Endothelial cell of umbilical vein (primary cell): ENCODE measurements around the gene FGFR4. TPM values are rescaled to one million over a fixed set of nuclear protein-coding genes. Genes with fewer than 3 reads are reported as not detected.
A peak's percentile ranks its signal among the peaks of the same experiment; 100 is the strongest.

Experiments used
- BruUV-seq: library from RNA; stranded (reverse); fragments of 400-500 nt; replicated peaks from 2 replicates; lab custom pipeline; 2021; lab: Mats Ljungman, UMichigan
- CTCF ChIA-PET: fragments of 300-600, 350-600 bp; sonication (Branson Sonifier 250); formaldehyde crosslinking; loops from one replicate; lab custom pipeline; 2021; ENCODE audit warnings: antibody characterized with exemption, inconsistent platforms; lab: Charles Lee
- POLR2A ChIA-PET: fragments of 300-600, 350-600 bp; sonication (Branson Sonifier 250); formaldehyde crosslinking; loops from one replicate; lab custom pipeline; 2021; ENCODE audit warnings: antibody characterized with exemption, inconsistent platforms; lab: Charles Lee
- DNase-seq: peaks from one replicate; pipeline ENCODE4 v3.0.0-alpha.2; 2011; ENCODE audit warnings: low read depth, low spot score
- FAIRE-seq: peaks from 2 replicates; lab custom pipeline; 2011; peaks lifted over from hg19 to GRCh38; lab: Jason Lieb, UNC
- H2AFZ ChIP-seq: 2 replicates; pipeline ENCODE4 v1.6.0; 2012; ENCODE audit warnings: low read depth, low read length, control low read depth, inconsistent platforms
- H3K27ac ChIP-seq: 2 replicates; pipeline ENCODE4 v1.5.1; 2011; ENCODE audit warnings: low read depth, mild to moderate bottlenecking, control low read depth, low read length, moderate library complexity; ENCODE audit not compliant: insufficient read depth
- H3K27me3 ChIP-seq, 2 experiments: 2 replicates each; pipeline versions ENCODE4 v1.6.0 to v1.6.1; 2011; ENCODE audit warnings: low read length in 2 of 2, mixed read lengths in 1 of 2; ENCODE audit not compliant: control insufficient read depth in 2 of 2, insufficient read depth in 2 of 2
- H3K36me3 ChIP-seq, 2 experiments: 2 replicates in 1 of 2; 3 replicates in 1 of 2; pipeline ENCODE4 v1.5.1; 2011; ENCODE audit warnings: low read length in 2 of 2, mild to moderate bottlenecking in 1 of 2, moderate library complexity in 1 of 2; ENCODE audit not compliant: control insufficient read depth in 2 of 2, insufficient read depth in 2 of 2; ENCODE audit errors: extremely low read depth in 1 of 2
- H3K4me1 ChIP-seq: 3 replicates; pipeline ENCODE4 v1.5.1; 2011; ENCODE audit warnings: mild to moderate bottlenecking, low read length; ENCODE audit not compliant: control insufficient read depth, insufficient read depth; ENCODE audit errors: extremely low read depth
- H3K4me2 ChIP-seq: 2 replicates; pipeline ENCODE4 v1.6.1; 2011; ENCODE audit warnings: low read length, control low read depth, mixed read lengths; ENCODE audit not compliant: insufficient read depth
- H3K4me3 ChIP-seq, 3 experiments: fragments of 200-600 bp in 1 of 3; sonication (generic), shearing (Covaris generic) in 1 of 3; replicated peaks in 1 of 3; 2 replicates each; pipeline ENCODE4 v1.5.1; 2011 to 2016; ENCODE audit warnings: control low read depth in 3 of 3, low read length in 3 of 3, mild to moderate bottlenecking in 2 of 3, inconsistent platforms in 1 of 3, low read depth in 1 of 3, moderate library complexity in 1 of 3; ENCODE audit not compliant: insufficient read depth in 1 of 3
- H3K79me2 ChIP-seq: 2 replicates; pipeline ENCODE4 v1.6.0; 2012; ENCODE audit warnings: low read length, inconsistent platforms; ENCODE audit not compliant: control insufficient read depth, insufficient read depth
- H3K9ac ChIP-seq: replicated peaks from 2 replicates; pipeline ENCODE3; 2011; ENCODE audit warnings: low read length, control low read depth; ENCODE audit not compliant: insufficient read depth; ENCODE audit errors: extremely low read depth
- H3K9me1 ChIP-seq: replicated peaks from 3 replicates; pipeline ENCODE4 v1.6.0; 2011; ENCODE audit warnings: mild to moderate bottlenecking, low read length; ENCODE audit not compliant: control insufficient read depth, insufficient read depth; ENCODE audit errors: extremely low read depth
- H3K9me3 ChIP-seq: replicated peaks from 2 replicates; pipeline ENCODE4 v1.5.1; 2012; ENCODE audit warnings: low read length, inconsistent platforms; ENCODE audit not compliant: control insufficient read depth, insufficient read depth
- H4K20me1 ChIP-seq: replicated peaks from 2 replicates; pipeline ENCODE3; 2011; ENCODE audit warnings: mild to moderate bottlenecking, low read length; ENCODE audit not compliant: control insufficient read depth, insufficient read depth; ENCODE audit errors: extremely low read depth
- EZH2 ChIP-seq: IDR thresholded peaks from 2 replicates; pipeline ENCODE4 v1.6.1; 2012; ENCODE audit warnings: borderline replicate concordance, low read depth, mild to moderate bottlenecking, moderate library complexity, low read length, inconsistent platforms; ENCODE audit not compliant: severe bottlenecking
- FOS ChIP-seq: IDR thresholded peaks from 2 replicates; pipeline ENCODE4 v1.6.1; 2011; ENCODE audit warnings: mild to moderate bottlenecking, low read length, moderate library complexity, borderline replicate concordance; ENCODE audit not compliant: insufficient read depth
- GATA2 ChIP-seq: IDR thresholded peaks from 2 replicates; pipeline ENCODE4 v1.7.0; 2011; ENCODE audit warnings: low read depth, mild to moderate bottlenecking, moderate library complexity, mixed read lengths, low read length; ENCODE audit not compliant: insufficient read length, insufficient read depth
- JUN ChIP-seq: IDR thresholded peaks from 2 replicates; pipeline ENCODE4 v1.6.1; 2011; ENCODE audit warnings: borderline replicate concordance, low read depth; ENCODE audit not compliant: insufficient read length, insufficient read depth
- MYC ChIP-seq: IDR thresholded peaks from one replicate; pipeline ENCODE4 v1.6.1; 2011; ENCODE audit warnings: mild to moderate bottlenecking, low read depth, low read length
- POLR2A ChIP-seq: IDR thresholded peaks from 2 replicates; pipeline ENCODE4 v1.6.1; 2012; ENCODE audit warnings: low read depth, mild to moderate bottlenecking, control low read depth, low read length
- dilution Hi-C: fragments of 300-500 bp; cut with MboI; formaldehyde crosslinking; loops from one replicate; pipeline ENCODE4 v1.15.0; 2019; ENCODE audit warnings: low sequenced_read_pairs; ENCODE audit not compliant: extremely low pct_ligation_motif_present
- intact Hi-C: fragments of 100-400 bp; cut with micrococcal nuclease; formaldehyde crosslinking; loops from one replicate; pipeline ENCODE4 v1.10.0; 2022
- polyA plus RNA-seq, 4 experiments: library from polyadenylated mRNA; depleted of rRNA in 3 of 4; stranded (reverse) in 3 of 4; unstranded in 1 of 4; fragments of >200 nt; gene quantifications; 2 replicates each; pipeline versions ENCODE4 v1.2.1 to v1.2.3, GENCODE V29; 2011 to 2012; ENCODE audit warnings: missing spikeins in 1 of 4
- total RNA-seq: library from RNA; stranded (reverse); gene quantifications from 2 replicates; pipeline ENCODE4 v1.2.3, GENCODE V29; 2021
- TF ChIP-seq, protein P1 (sequence below): IDR thresholded peaks from 2 replicates; pipeline ENCODE4 v1.6.1; 2011; ENCODE audit not compliant: insufficient read depth, insufficient read length
- TF ChIP-seq, protein P2 (sequence below), 2 donors: IDR thresholded peaks; 1 replicate in 1 of 2; 2 replicates in 1 of 2; pipeline ENCODE4 v1.5.1; 2011; ENCODE audit warnings: low read length in 2 of 2, mild to moderate bottlenecking in 2 of 2, moderate library complexity in 2 of 2, control low read depth in 1 of 2, inconsistent platforms in 1 of 2, low read depth in 1 of 2; ENCODE audit not compliant: insufficient read depth in 1 of 2; ENCODE audit errors: extremely low read depth in 1 of 2

The FGFR4 gene
- total and polyA plus RNA-seq, 2 donors (not counting 3 experiments of a cell fraction or from before 2014, with no cell fraction given) = 1.9 to 2.9 TPM

DNA sequence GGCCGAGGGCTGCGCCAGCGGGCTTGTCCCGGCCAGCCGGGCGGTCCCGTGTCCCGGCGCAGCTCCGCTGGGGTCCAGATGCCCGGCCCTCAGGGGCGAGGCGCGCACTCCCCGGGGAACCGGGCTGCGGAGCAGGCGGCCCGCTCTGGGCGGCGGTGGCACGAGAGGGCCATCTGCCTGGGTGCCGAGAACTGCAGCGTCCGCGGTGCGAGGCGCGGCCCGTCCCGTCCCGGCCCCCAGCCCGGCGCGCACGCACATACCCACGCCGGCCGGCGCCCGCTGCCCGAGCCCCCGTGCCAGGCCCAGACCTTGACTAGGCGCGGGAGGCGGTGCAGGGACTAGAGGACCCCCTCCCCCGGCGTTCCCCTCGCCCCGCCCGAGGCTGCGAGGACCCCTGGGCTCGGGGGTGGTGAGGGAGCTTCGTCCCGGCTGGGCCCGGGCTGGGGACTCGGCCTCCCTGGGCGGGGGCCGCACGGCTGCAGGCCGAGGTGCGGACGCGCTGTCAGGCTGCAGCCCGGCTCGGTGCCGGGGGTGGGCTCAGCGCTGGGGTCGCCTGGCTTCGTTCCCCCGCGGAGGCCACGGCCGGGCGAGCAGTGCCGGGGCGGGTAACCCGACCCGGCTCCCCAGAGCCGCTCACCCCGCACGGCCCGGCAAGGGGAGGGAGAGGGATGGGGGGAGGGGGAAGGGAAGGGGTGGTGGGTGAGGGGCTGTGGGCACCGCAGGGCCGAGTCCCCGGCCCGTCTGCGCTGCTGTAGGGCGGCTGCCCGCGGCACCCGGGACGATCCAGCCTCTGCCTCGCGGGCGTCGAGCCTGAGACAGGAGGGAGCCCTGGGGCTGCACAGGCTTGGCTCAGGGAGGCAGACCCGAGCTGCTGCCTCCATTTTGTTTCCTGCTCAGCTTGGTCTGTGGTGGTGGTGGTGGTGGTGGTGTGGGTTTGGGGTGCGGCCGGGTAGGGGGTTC is 45.7 kb downstream of the FGFR4 start:
- ChIA-PET CTCF (no interaction called here), POLR2A (no interaction called here)
- Histone ChIP-seq H3K36me3 (peaks cover 0 to 9% of the 10 kb centered on the region in 2 experiments), H3K9ac (peak overlapping the region; percentile 37), H3K9me1 (no peaks in the 10 kb centered on the region), H3K4me2 (peak overlapping the region; percentile 13), H3K9me3 (no peaks in the 10 kb centered on the region), H3K27me3 (no peaks in the 10 kb centered on the region), H3K4me3 (peak overlapping the region in 1 of 3 experiments; percentile 8), H3K79me2 (peaks cover 31% of the 10 kb centered on the region), H3K4me1 (peaks cover 43% of the 10 kb centered on the region), H3K27ac (no peak overlapping the region), H4K20me1 (peaks cover 3% of the 10 kb centered on the region), H2AFZ (peak overlapping the region; percentile 92)
- dilution Hi-C loops = no loop called here
- FAIRE-seq = no peak
- TF ChIP-seq MYC = no peak
- TF ChIP-seq EZH2 = no peak
- TF ChIP-seq GATA2 = no peak
- TF ChIP-seq FOS = no peak
- TF ChIP-seq, protein P1, sequence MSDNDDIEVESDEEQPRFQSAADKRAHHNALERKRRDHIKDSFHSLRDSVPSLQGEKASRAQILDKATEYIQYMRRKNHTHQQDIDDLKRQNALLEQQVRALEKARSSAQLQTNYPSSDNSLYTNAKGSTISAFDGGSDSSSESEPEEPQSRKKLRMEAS = no peak
- TF ChIP-seq POLR2A = no peak
- no peak for TF ChIP-seq JUN
- TF ChIP-seq, protein P2, sequence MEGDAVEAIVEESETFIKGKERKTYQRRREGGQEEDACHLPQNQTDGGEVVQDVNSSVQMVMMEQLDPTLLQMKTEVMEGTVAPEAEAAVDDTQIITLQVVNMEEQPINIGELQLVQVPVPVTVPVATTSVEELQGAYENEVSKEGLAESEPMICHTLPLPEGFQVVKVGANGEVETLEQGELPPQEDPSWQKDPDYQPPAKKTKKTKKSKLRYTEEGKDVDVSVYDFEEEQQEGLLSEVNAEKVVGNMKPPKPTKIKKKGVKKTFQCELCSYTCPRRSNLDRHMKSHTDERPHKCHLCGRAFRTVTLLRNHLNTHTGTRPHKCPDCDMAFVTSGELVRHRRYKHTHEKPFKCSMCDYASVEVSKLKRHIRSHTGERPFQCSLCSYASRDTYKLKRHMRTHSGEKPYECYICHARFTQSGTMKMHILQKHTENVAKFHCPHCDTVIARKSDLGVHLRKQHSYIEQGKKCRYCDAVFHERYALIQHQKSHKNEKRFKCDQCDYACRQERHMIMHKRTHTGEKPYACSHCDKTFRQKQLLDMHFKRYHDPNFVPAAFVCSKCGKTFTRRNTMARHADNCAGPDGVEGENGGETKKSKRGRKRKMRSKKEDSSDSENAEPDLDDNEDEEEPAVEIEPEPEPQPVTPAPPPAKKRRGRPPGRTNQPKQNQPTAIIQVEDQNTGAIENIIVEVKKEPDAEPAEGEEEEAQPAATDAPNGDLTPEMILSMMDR (IDR thresholded peaks at IDR 0.05; ENCODE audit: extremely low read depth in 1 of 2, insufficient read depth in 1 of 2, low read depth in 1 of 2, low read length in 2 of 2) = no peak
- DNase-seq = no peak
- no TSS peak for BruUV-seq
- intact Hi-C loops = loop anchor here (2.0 to 5.0 kb wide), 2 partner anchors 16 to 170 kb away; partner anchors contain the start of genes PRELID1 and RAB24
